ENCODE measurements around the gene ARHGEF2. TPM values are rescaled to one million over a fixed set of nuclear protein-coding genes. Genes with fewer than 3 reads are reported as not detected.
A peak's percentile ranks its signal among the peaks of the same experiment; 100 is the strongest.

The ARHGEF2 gene
- total and polyA plus RNA-seq, 9 of the 15 experiments (the other 6 are each of a cell fraction or from before 2014, with no cell fraction given) = 7.1 to 162 (median 62.2) TPM

GRCh38 chr1:155970531-155971167 is 7.7 kb downstream of the ARHGEF2 start (continued):
- TF ChIP-seq CREB5 (CRISPR knock-in tag; IDR thresholded peaks at IDR 0.05) (no peak), TARDBP (IDR thresholded peaks at IDR 0.05) (no peak), ZNF143 (CRISPR knock-in tag; IDR thresholded peaks at IDR 0.05) (no peak), ILK (tag; IDR thresholded peaks at IDR 0.05; ENCODE audit: borderline replicate concordance, low read depth) (no peak), TFAM (CRISPR knock-in tag; conservative IDR thresholded peaks at IDR 0.05) (no peak), SIX5 (IDR thresholded peaks at IDR 0.05; ENCODE audit: borderline replicate concordance in 1 of 2, insufficient read depth in 1 of 2, low read depth in 1 of 2, low read length in 2 of 2) (no peak), ZNF449 (CRISPR knock-in tag; IDR thresholded peaks at IDR 0.05) (no peak), PRPF4 (IDR thresholded peaks at IDR 0.05; ENCODE audit: insufficient read depth, low read depth, low read length, poor library complexity, severe bottlenecking) (no peak), BHLHE40 (IDR thresholded peaks at IDR 0.05; ENCODE audit: low read length) (peak; percentile 91), NCOA1 (IDR thresholded peaks at IDR 0.05; ENCODE audit: low read depth) (0 out of 2 replicates have a peak, but pooled peaks have one; percentile 41), FIP1L1 (IDR thresholded peaks at IDR 0.05; ENCODE audit: low read depth, low read length, poor library complexity, severe bottlenecking) (no peak), CXXC5 (CRISPR knock-in tag; IDR thresholded peaks at IDR 0.05) (peak; percentile 39; the same call in 1 of the 2 replicates), MLLT1 (IDR thresholded peaks at IDR 0.05) (peak; percentile 41 to 87; a peak in 3 of 4 replicates), ZNF644 (tag; IDR thresholded peaks at IDR 0.05; ENCODE audit: low read depth) (no peak), ZNF253 (CRISPR knock-in tag; conservative IDR thresholded peaks at IDR 0.05) (no peak), RNF2 (IDR thresholded peaks at IDR 0.05) (peak; percentile 88), POLR3A (IDR thresholded peaks at IDR 0.05; ENCODE audit: borderline replicate concordance, extremely low read depth, insufficient read depth, insufficient read length) (no peak), RBFOX2 (IDR thresholded peaks at IDR 0.05; ENCODE audit: low read depth, low read length) (peak; percentile 57), HNRNPL (IDR thresholded peaks at IDR 0.05; ENCODE audit: low read depth, low read length) (0 out of 2 replicates have a peak, but pooled peaks have one; percentile 34), SMARCB1 (IDR thresholded peaks at IDR 0.05; ENCODE audit: insufficient read length, low read depth) (peak; percentile 86), FOXA3 (CRISPR knock-in tag; conservative IDR thresholded peaks at IDR 0.05 in 1 of 2, IDR thresholded peaks at IDR 0.05 in 1 of 2) (peak; percentile 71 to 88; a peak in 3 of 4 replicates), ETV1 (tag; conservative IDR thresholded peaks at IDR 0.05; ENCODE audit: low read depth) (no peak), SNIP1 (IDR thresholded peaks at IDR 0.05; ENCODE audit: low read depth) (no peak; the same call in 1 of the 2 replicates)

Data from K562 (cell line).